Central memory CD4-positive, alpha-beta T cell (primary cell): Measurements from ENCODE around the gene AP3B1.
"Not testable (repeated sequence)": the region's sequence is repeated elsewhere in the genome, so short reads cannot be mapped to it uniquely, and the experiment has no call there.

Experiments
- DNase-seq: peaks from one replicate; pipeline ENCODE4 v3.0.0; 2022

AP3B1 gene

DNA sequence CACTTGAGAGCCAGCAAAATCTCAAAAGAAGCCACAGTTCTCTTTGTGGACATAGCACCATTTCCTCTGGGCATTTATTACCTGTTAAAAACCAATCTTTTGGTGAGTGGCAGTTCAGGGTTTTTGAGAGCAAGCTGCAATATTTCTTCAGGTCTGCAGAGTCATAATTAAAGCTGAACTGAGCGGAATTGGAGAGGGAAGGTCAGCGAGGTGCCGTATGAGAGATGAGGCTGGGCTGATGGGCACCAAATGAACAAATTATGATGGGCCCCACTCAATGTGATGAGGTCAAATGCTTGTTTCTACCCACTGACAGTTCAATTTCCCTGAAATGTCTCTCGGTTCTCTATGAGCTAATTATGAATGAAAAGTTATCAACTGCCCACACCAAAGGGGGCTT is 231.9 kb downstream of the AP3B1 start:
- DNase-seq = no peak

DNA sequence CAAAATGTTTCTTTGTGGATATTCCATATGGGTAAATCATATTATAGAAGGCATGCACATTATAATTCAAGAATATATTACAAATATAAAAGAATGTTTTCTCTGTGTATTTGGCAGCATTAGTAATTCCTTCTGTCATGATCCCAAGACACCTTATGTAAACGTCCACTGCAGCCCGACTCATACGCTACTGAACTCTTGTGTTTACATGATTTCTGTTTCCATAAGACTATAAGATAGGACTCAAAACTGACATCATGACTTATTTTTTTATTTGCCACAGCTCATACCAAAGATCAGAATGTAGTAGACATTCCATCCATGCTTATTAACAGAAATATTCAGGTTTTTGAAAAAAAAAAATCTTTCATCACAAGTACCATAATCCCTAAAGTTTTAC is 234.1 kb downstream of the AP3B1 start:
- no peak for DNase-seq

DNA sequence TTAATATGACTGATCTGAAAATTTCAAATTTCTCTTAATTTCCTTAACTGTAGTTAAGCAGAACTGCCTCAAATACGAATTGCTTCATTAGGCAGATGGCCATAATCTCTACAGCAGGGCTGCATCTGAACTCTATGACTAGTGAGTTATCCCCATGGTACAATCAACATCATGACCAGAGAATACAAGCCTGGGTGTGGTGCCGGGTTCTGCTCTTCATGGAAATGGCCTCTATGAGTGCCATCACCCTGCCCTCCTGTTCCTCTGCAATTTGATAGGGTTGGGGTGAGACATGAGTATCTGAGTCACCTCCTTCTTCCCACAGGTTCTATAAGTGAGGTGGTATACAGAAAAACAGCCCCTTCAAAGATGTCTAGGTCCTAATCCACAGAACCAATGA is 235.9 kb downstream of the AP3B1 start:
- no peak for DNase-seq

DNA sequence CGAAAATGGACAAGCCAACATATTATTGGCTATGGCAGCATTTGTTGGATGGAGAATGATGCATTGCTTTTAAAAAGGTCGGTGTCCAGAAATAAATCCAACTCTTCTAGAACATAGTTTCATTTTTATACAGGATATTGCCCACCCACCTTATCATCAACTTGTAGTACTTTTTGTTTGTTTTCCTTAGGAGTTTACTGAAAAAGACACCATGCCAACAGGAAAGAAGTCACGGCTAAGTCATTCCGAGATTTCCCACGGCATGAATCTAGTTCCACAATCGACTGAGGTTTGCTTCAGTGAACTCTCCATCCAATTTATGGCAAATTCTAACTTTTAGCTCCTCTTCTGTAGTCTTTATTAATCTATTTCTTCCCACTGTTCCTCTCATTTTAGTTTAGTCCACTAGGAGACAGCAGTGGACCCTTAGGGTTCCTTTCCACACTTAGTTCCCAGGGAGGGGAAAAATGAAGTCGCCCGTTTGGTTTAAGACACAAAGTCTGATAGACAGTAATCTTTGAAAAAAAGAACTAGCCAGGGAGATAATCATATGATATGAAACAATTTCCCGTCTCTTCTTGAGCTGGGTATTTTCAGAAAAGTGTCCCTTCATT is 237.5 kb downstream of the AP3B1 start:
- DNase-seq = no peak

DNA sequence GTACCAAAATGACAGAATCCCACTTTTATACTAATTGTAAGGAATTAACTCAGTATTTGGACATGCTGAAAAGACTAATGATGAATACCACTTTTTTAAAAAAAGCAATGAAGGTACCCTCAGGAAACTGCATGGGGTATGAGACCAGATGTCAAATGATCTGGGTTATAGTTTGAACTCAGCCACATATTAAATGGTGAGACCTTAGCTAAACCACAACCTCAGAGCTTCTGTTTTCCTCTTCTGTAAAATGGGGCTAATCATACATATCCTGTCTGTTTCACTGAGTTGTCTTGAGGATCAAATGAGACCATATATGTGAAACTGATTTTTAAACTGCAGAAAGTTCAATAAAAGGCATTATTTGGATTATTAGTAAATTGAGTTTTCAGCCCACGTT is 238.4 kb downstream of the AP3B1 start:
- DNase-seq = no peak

DNA sequence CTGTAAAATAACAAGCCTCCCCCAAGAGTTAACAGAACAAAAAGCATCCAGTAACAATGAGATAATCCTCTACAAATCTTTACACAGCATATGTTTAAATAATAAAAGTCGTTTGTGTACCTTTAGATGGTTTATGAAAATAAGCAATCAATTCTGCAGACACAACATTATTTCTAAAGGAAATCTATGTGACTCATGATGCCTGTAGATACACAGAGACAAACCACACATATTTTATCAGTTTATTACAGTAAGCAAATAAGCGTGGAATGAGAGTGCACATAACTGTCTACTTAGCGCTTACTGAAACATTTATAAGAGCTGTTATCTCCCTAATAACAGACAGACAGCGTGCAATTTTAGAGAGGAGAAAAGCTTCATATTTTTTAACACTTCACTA is 243.6 kb downstream of the AP3B1 start:
- no peak for DNase-seq

DNA sequence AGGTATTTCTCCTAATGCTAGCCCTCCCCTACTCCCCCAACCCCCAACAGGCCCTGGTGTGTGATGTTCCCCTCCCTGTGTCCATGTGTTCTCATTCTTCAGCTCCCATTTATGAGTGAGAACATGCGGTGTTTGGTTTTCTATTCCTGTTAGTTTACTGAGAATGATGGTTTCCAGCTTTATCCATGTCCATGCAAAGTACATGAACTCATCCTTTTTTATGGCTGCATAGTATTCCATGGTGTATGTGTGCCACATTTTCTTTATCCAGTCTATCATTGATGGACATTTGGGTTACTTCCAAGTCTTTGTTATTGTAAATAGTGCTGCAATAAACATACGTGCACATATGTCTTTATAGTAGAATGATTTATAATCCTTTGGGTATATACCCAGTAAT is 247.7 kb downstream of the AP3B1 start:
- not testable (repeated sequence) for DNase-seq

DNA sequence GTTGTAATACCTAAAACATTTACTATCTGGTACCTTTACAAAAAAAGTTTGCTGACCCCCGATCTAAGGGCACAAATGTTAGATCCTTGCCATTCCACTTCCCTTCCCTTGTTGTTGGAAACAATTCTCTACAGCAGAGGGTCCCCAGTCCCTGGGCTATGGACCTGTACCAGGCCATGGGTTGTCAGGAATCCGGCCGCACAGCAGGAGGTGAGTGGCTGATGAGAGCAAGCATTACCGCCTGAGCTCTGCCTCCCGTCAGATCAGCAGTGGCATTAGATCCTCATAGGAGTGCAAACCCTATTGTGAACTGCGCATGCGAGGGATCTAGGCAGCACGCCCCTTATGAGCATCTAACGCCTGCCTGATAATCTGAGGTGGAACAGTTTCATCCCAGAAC is 248.5 kb downstream of the AP3B1 start:
- DNase-seq = no peak

DNA sequence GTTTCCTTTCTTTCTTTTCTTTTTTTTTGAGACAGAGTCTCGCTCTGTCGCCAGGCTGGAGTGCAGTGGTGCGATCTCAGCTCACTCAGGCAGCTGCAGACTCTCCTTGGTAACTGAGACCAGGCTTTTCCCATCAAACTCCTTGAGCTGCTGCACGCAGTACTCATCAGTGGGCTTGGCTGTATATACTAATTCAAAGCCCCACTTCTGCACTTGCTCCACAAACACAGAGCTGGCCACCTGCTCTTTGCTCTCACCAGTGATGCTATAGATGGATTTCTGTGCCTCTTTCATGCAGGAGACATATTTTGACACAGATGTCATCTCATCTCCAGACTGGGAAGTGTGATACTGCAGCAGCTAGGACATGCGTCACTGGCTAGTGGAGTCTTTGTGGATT is 252.7 kb downstream of the AP3B1 start:
- DNase-seq = no peak

DNA sequence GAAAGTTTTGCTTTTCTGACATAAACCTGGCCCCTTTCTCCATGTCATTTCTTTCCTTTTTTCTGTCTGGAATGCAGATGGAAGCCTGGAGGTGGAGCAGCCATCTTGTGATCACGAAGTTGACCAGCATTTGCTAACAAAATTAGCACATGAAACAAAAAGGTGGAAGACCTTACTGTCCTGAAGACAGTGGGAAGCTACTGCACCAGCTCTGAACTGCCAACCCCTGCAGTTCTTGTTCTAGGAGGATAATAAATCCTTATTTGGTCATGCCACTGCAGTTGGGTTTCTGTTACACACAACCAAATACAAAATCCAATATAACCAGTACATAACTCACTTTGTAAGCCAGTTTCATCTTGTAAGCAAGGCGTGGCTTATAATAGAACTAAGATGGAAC is 269.0 kb downstream of the AP3B1 start:
- DNase-seq = no peak

DNA sequence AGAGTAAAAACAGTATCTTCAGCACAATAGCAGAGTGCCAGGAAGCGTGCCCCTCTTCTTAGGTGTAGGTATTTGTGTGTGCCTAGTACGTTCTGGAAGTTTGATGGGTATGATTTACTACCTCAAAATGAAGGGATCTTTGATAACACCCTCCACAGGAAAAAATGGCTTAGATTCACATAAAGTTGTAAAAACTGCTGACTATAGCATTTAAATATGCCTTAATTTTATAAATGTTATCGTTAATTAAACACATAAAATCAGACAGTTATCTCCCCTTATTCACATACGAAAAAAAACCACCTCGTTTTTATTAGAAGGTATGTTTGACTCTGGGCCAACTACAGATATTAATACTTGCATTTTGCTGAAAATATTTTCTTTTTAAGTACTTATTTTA is 274.8 kb downstream of the AP3B1 start:
- no peak for DNase-seq

DNA sequence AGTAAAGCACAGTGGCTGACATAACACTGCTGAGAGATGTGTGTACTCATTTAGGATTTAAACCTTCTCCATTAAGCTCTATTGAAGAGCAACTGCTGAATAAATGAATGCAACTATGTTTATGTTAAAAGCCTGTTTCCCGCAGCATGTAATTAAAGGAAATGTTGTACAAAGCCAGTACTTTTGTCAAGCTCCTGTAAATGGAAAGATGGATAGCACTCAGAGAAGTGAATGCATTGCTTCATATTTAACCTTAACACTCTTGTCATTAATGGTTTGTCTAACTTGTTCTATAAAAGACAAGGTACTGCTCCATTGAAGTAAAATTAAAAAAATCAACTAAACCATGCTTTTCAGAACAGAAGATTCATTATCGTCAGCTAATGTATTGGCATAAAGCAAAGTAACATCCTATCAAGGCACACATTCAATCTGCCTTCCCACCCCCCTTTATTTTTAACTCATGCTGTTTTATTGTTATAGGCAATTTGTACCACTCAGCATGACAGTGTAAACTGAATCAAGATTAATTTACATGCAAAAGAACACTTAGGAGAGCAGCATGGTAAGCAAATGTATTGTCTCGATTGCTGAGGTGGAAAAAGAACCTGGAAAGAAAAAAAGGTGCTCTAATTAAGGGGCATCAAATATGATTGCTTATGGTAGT is 277.5 kb downstream of the AP3B1 start:
- DNase-seq = no peak

DNA sequence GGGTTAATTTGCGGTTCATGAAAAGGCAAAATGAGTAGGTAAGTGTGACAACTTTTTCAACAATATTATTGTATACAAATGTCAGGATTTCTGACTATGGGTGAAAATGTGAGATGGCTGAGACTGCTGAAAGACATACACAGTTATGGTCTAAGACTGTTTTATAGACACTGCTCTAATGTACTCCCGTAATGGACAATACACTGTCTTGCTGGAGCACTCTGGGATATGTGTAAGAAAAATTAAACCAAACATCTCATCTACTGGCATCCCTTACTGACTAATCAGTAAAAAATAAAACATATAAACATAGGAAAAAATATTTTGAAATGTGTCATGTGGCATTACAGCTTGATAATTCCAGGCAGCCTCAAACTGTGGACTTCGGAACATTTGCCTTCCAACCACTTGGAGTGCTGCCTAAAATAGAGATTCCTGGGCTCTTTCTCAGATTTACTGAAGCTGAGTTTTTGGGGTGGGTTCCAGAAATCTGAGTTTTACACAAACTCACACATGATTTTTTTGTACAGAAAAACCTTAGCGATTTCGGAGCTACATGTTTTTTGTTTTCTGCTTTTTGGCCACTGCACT is 284.5 kb downstream of the AP3B1 start:
- no peak for DNase-seq

DNA sequence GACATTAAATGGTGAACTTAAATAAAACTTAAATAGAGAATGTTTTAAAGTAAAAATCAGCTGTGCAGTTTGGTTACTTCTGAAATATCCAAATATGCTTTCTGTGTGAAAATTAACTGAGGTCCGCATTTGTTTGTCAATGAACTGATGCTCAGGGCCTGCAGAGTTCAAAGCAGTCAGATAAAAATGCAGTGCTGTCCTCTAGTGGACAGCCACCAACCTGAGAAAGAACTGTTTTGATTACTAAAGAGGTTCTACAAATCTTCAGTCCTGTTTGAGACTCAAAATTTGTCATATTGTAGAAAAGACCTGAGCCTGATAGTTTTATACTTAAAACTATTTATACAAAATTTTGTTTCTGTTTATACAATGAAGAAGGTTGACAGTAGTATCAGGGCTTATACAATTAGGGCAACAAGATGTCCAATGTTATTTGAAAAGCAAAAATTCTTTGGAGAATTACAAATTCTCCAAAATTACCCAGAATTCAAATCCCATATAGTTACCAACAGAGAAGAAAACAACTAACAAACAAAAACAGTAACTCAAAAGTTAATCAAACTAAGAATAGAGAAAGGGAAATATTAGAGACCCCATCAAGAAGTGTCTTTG is 286.0 kb downstream of the AP3B1 start:
- no peak for DNase-seq

DNA sequence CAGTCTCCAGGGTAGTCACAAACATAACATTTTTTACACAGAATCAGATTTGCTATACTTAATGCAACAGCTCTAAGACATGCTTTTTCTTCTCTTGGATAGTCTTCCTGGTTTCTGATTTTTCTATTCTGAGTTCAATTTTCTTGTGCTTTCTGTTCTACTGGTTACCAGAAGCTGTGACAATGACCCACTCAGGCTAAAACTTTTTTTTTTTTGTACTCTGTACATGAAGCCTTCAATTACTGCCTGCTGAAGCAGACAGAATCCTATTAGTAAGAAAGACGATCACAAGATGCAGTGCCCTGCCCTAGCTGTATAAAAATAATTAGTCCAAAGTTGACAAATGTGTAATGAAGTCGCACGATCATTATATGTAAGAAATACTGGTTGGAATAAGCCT is 287.3 kb downstream of the AP3B1 start:
- no peak for DNase-seq

DNA sequence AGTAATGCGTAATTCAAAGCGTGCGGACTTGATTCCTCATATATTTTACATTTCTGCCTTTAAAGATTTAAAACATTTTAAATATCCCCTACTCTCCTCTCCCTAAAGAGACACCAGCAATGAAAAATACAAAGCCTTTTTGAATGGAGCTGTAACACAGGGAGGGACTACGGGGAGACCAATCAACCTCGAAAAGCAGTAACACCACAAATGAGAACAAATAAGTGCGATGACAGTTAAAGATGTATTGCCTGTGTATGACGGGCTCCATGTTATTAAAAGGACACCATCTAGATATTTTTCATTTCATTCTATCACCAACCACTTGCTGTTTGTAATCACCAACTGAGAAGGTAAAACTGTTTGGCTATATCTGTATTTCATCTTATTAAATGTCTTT is 288.0 kb downstream of the AP3B1 start:
- DNase-seq = no peak

DNA sequence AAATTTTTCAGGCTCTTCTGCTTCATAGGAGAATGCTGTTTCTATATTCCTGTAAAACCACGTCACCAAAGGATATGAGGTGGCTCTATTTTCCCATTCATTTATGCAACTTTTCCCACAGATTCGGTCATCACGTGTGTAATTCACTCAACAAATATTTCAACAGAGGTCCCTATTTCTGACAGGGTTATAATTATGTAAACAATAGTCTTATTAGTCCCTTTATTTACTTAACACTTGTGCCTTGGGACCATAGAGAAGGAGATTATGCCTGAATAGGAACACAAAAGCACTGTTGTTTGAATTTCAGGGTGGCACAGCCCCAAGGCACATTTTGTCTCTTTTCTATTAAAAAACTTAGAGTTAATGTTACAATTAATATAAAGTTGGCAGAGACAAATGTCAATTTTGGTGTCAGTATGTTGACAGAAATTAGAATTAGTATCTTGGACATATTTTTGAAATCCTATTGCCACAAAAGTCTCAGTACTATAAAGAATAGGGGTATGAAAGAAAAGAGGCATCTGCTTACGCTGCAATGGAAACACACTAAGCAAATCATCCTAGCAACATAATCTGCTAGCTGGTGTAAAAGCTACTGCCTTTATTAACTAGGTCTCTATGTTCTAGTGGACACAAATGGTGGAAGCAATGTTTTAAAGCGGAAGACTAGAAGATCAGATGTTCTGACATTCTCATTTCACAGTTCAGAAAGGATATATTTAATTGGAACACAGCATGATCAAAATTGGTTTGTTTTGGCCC is 289.3 kb downstream of the AP3B1 start:
- no peak for DNase-seq

DNA sequence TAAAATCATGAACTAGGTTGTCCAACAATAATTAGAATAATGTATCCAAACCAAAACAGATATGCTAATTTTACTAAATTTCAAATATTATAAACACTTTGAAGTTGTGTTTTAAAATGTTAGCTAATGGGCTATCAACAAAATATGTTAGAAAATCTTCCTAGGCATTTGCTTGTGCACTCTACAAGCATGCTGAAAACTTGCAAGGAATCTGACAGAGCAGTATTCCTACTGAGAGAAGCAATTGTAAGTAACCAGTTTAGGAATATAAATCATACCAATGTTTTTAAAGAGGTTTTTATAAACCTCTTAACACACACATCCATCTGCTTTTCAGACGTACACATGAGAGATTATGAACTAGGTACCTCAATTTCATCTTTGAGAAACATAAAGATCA is 289.9 kb downstream of the AP3B1 start:
- DNase-seq = no peak

DNA sequence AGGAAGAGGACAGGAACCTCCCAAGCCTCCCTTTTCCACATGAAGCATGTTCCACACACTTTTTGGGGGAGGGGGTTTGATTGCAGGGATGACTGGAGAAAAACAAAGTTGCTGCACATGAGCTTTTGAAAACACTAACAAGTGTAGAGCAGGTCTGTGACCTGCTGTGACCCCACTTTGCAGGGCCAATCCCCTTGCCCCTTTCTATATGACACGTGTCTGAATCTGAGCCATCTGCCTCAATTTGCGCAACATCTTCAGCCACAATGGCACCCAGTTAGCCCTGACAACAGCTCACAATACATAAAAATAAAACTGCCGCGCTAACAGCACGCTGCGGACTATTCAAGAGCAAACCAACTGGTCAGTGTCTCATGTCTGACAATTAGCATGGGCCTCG is 290.6 kb downstream of the AP3B1 start:
- no peak for DNase-seq

DNA sequence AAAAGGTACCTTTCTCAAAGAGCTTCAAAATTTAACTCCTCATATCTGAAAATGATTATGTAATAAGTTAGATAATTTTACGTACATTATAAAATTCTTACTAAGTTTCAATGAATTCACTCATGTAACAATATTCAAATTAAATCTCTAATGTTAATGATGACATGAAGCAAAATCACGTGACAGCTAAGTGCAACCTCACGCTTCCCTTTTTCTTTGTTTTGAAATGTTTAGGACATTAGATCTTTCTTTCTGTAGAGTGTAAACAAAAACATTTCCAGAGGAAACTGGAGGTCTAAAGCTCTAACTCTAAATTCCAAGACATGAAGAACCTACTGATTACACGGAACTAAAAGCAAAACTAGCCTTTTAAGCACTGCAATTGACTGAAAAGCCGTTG is 291.0 kb downstream of the AP3B1 start:
- DNase-seq = no peak

DNA sequence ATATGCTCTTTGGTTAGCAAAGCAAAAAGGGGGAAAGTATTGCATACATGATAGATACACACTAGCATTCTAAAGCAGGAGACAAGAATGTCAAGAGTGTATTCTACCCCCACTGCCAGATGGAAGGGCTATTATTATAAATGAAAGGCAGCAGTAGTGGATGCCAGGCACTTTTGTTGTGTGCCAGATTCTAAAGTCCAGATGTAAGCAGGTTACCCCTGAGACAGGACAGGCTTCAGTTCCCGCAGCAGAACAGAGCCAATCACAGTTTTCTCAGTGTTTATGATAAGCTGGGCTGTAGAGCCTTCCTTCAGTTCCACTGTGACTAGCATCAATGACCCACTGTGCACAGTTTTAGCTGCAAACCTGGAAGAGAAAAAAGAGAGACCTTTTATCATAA is 291.8 kb downstream of the AP3B1 start:
- no peak for DNase-seq

DNA sequence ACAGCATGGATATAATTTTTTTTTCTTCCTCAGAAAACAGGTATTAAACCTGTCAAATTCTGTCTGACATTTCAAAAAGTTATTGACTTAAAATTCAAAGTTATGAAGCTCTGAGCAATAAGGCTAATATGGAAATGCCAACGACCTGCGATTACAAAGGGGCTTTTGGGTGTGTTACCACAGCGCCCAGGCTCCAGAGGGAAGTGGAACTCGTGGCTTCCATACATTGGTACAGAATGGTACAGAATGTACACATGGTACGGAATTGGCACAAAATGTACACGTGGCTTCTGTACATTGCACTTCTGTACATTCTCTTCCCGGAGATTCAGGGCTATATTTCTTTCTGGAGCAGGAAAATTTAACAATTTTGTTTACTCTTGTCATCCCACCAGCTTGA is 293.3 kb downstream of the AP3B1 start:
- DNase-seq = no peak

DNA sequence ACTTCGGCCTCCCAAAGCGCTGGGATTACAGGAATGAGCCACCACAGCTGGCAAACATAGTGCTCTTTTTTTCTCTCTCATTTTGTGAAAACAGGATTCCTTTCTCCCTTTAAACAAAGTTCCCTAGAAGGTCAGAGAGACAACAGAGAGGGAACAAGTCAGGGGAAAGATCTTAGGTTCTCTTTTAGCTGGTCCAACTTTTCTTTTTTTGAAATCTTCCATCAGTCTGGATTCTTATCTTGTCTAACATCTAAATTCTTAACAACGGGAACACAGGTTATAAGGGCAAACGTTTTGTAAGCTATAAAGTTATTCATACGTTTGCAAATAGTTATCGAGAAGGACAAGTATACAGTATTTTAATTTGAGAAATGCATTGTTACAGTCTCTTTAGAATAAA is 294.3 kb downstream of the AP3B1 start:
- no peak for DNase-seq

DNA sequence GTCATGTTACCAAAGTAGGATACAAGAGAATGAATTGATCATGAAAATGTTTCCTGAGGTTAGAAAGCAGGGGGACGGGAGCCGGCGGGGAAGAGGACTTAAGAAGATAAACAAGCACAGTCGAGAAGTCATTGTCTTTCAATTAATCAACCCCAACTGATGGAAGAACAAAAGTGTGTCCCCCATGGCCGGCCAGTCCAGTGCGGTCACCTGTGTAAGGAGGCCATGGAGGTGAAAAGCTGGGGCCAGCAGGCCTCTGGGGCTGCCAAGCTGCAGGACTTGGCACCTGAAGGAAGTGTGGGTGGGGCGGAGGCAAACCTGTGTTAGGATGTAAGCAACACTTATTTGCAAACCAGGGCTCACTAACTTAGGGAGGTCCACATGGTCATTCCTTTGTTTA is 295.1 kb downstream of the AP3B1 start:
- no peak for DNase-seq
